RCC 7860 (cell line): Measurements from ENCODE around the gene DNAAF1.
"Not testable (repeated sequence)": the region's sequence is repeated elsewhere in the genome, so short reads cannot be mapped to it uniquely, and the experiment has no call there.

Experiments
- DNase-seq: peaks from one replicate; pipeline ENCODE4 v3.0.0-alpha.2; 2015; ENCODE audit warnings: low spot score
- FAIRE-seq: peaks from 2 replicates; lab custom pipeline; 2012; peaks lifted over from hg19 to GRCh38; lab: Jason Lieb, UNC

Gene DNAAF1

DNA sequence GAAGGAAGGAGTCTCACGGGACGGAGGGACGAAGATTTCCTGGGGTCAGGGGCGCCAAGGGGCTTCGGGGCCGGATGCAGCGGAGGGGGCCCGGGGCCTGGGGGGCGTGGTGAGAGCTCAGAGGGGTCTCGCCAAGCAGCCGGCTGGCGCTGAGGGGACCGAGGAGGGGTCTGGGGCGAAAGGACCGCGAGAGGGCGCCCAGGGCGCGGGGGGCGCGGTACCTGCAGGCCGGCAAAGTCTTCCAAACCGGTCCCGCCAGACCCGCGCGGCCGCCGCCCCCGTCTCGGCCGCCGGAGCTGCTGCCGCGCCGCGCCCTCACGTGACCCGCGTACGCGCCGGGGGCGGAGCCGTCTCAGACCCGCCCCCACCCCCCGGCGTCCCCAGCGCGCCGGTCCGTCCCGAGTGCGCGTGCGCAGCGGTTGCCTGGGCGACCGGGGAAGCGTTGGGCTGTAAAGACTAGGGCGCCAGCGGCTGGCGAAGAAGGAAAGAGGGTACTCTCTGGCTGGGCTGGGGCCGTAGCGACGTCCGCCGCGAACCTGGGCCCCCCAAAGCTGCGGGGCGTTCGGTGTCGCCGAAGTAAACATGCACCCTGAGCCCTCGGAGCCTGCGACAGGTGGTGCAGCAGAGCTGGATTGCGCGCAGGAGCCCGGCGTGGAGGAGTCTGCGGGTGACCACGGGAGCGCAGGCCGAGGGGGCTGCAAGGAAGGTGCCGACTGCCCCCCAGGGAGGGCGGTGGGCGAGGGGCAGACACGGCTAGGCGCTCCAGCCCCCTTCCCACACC, at the start of gene DNAAF1, which contains the start of gene HSDL1:
Gene DNAAF1 (plus strand): TSS at position 450 of the 781 bp plus-strand sequence. CDS start 133 bp downstream, at position 583.
Gene HSDL1 (minus strand): TSS at position 319 of the 781 bp plus-strand sequence. CDS start 13,856 bp downstream, outside the sequence.
- DNase-seq (peak; percentile 55), FAIRE-seq (no peak)

DNA sequence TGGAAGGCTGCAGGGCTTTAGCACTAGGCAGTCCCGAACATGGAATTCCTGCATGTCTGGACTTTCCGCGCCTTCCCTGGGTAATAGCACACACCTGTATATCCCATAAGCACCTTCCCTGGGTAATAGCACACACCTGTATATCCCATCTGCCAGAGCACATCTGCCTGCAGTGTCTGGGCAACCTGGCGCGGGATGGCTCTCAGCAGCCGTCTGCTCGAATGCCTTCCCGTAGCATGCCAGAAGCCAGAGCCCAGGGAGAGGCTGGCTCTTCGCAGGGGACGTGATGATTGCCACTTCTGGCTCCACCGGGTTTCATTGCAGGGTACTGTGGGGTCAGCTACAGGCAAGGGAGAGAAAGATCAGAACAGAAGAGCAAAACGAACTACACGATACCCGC, 49.6 kb upstream of the DNAAF1 start:
- FAIRE-seq = no peak

DNA sequence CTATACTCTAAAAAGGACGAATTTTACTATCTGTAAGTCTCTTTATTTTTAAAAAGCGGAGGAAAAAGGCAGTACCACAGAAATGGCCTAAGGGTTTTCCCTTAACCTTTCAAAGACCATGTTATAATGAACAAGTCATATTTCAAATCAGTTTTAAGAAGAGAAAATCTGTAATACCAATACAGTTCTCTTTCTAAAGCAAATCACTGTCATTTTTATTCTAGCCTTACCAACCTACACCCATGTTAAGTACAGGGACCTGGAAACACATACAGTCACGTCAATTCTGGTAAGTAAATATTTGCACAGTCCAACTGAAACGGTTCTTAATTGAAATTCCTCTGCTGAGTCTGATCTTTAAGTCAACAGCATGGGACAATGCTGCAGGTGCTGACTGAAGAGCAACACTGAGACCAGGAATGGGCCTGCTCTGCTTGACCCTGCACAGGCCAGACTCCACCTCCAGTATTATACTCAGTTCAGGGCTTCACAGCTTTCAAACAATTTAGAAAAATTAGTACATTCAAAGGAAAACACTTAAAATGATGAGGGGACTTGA, 48.6 kb upstream of the DNAAF1 start:
- FAIRE-seq (no peak), DNase-seq (no peak)

More for the DNA sequence above, 49.6 kb upstream of the DNAAF1 start:
- DNase-seq = no peak

DNA sequence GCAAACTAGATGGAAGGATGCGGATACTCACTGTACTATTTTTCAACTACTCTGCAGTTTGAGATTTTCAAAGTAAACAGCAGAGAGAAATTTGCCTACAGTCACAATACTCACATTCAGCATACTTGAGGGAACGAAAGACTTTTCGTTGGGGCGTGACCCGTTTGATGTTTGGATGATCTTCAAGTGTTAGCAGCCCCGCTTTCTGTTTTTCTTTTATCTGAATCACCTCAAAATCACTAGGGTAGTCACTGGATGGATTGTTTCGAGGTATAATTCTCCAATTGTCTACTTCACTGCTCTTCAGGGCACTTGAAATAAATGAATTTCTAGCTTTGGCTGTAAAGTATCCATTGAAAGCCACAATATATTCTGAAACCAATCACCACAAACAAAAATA, 46.2 kb upstream of the DNAAF1 start:
- FAIRE-seq = no peak
- no peak for DNase-seq

DNA sequence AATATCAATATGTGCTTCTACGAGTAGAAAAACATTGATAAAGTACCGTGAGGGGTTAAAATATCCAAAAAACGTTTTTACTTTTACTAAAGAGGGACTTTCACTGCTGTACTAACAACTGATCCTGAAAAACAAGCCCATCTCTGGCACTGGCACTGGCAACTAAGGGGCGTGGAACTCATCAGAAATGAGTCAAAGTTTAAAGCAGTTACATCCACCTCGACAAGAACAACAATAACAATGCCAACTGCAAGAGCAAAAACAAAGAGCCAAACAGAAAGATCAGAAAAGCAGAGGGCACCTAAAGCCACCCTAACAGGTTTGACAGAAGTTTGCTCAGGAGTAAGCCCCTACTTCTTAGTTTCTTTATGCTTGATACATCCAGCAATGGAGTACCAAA, 41.4 kb upstream of the DNAAF1 start:
- no peak for FAIRE-seq
- no peak for DNase-seq

DNA sequence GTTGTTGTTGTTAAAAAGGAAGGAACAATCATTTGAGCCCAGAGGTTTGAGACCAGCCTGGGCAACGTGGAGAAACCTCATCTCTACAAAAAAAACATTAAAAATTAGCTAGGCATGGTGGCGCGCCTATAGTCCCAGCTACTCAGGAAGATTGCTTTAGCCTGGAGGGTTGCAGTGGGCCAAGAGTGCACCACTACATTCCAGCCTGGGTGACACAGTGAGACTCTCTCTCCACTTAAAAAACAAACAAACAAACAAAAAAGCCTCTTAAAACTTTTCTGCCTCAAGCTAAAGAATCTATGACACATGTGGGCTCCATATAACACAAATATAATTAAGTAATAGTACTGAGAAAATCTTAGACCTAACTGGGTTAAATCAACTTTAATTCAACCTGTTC, 40.9 kb upstream of the DNAAF1 start:
- FAIRE-seq = no peak

DNA sequence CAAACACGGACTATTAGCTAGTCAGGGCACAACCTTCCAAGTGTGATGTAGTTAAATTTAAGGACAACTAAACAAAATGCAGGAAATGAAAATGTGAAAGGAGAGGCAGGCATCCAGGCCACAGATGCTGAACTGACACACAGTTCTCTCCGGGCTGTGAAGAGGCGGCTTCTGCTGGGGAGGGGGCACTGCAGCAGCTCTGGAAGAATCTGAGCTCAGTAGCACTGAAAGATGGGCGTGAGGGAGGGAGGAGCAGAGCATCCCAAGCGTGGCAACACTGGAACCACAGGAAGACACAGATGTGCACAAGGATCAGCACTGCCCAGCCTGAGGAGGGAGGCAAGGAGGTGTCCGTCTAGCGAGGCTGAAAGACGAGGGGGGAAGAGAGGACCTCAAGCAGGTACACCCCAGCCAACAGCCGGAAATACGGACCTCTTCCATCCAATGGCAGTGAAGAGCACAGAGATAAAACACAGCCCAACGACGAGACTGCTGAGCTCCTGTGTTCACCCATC, 39.8 kb upstream of the DNAAF1 start:
- no peak for DNase-seq
- no peak for FAIRE-seq

More for the DNA sequence above, 40.9 kb upstream of the DNAAF1 start:
- DNase-seq = no peak

DNA sequence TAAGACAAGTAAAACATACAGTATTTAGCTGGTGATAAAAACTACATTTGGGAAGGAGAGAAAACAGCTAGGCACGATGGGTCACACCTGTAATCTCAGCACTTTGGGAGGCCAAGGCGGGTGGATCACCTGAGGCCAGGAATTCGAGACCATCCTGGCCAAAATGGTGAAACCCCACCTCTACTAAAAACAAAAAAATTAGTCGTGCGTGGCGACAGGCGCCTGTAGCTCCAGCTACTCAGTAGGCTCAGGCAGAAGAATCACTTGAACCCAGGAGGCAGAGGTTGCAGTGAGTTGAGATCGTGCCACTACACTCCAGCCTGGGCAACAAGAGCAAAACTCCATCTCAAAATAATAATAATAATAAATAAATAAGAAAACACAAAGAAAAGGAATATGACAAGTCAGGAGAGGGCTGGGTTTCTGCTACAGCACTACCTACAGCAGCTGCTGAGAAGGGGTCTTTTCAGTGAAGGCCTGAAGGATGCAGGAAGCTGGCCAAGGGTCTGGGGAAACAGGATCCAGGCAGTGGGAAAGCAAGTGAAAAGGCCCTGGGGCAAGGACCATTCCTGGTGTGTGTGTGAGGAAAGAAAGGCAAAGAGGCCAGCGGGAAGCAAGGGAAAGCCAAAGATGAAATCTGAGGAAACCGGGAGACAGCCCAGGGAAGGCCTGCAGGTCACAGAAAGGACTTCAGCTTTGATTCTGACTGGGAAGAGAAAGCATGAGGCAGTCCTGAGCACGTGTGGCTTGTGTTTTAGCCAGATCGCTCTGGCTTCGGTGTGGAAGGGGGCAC, 39.0 kb upstream of the DNAAF1 start:
- FAIRE-seq = no peak
- no peak for DNase-seq

DNA sequence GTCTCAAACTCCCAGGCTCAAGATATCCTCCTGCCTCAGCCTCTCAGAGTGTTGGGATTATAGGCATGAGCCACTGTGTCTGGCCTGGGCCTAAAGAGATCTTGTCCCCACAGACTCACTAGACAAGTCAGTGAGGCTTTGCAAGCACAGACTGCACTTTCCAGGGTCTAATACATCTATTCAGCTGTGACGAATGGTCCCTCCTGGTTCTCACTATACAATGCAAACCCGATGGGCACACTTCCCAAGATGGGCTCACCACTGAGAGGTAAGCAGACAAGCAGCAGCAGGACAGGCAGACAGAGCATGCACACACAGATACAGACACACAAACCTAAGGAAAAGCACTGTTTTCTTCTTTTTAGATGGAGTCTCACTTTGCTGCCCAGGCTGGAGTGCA, 37.2 kb upstream of the DNAAF1 start:
- no peak for FAIRE-seq
- no peak for DNase-seq

DNA sequence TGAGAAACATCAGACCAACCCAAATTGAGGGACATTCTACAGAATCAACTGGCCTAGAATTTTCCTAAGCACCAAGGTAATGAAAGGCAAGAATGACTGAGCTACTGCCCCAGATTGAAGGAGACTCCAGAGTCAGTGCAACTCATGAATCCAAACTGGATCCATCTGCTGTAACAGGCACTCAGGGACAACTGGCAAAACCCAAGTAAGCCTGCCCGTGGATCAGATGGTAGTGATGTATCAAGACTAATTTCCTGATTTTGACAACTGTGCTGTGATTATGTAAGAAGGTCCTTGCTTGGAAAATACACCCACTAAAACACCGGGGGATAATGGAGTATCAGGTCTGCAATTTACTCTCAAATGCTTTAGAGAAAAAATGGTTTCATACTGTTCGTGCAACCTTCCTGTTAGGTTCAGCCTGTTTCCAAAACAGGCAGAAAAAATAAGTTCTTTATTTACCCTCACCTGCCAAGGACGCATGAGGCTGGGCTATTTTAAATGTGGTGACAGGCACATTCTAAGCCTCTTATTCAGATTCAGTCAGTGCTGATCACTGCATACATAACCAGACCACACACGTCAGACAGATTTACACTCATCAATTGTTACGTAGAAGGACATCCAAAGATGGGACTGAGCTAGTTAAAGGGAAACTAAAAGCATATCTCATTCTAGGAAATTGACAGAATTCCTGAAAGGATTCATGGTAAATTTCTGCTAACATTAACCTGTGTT, 35.3 kb upstream of the DNAAF1 start:
- no peak for FAIRE-seq
- no peak for DNase-seq

DNA sequence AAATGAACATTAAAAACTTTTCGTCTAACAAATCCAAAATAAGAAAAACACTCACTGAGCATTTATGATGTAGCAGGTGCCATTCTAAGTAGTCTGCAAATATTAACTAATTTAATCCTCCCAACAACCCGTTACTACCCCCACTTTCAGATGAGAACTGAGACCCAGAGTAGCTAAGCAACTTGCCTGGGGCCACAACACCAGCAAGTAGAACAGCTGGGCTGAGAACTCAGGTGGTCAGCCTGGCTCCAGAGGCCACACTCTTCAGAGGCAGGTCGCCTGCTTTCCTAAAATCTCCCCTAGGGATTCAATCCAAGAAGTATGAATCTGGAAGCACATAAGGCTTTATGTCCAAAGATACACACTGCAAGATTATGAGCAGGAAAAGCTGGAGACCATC, 34.6 kb upstream of the DNAAF1 start:
- FAIRE-seq (no peak), DNase-seq (no peak)

DNA sequence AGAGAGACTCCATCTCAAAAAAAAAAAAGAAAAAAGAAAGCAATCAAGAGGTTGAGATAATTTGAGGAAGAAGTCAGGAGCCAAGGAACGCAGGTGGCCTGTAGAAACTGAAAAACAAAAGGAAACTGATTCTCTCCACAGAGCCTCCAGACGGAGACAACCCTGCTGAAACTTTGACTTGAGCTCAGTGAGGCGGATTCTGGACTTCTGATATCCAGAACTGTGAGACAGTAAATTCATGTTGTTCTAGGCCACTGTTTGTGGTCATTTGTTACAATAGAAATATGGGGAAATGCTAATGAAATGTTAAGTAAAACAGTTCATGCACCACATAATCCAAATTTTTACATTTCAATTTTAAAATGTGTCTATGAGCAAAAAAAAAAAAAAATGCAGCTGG, 33.6 kb upstream of the DNAAF1 start:
- FAIRE-seq = no peak
- no peak for DNase-seq

DNA sequence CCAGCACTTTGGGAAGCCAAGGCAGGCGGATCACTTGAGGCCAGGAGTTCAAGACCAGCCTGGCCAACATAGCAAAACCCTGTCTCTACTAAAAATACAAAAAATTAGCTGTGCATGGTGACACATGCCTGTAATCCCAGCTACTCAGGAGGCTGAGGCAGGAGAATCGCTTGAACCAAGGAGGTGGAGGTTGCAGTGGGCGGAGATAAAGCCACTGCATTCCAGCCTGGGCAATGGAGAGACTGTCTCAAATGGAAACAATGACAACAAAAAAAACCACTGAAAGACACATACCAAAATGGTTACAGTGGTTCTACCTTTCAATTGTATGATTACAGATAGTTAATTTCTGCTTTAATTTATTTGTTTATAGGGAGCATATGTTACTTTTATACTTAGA, 33.2 kb upstream of the DNAAF1 start:
- DNase-seq, FAIRE-seq: not testable (repeated sequence)

DNA sequence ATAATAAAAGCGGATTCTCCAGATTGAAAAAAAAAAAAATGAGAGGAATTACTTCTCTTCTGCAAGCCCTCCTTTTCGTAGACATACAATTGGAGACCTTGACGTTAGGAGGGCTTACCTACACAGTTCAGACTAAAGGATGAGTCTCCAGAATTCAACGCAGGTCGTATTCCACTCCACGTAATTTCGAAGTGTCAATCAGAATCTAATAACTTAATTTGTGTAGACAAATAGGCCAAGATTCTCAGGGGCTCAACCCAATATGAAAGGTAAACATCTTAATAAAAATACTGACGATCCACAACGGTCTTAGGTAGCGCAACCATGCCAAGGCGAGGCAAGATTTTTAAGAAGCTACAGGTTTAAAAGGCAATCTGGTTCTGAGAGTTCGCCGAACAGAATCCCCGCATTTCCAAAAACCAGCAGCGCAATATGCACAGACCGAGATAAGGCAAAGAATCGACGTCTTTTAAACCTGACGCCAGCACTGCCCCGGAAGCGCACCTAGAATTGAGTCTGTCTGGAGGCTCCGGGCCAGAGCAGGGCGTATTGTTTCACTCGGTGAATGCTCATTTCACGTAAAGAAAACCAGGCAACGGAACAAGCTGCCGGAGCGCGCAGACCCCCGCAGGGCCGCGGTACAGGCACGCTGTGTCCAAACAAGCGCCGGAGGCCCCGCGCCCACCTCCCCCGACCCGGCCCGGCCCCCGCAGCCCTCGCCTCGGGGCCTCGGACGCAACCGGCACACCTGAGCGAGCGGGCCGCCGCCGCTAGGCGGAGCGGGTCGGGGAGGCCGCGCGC, 29.0 kb upstream of the DNAAF1 start:
- FAIRE-seq (no peak), DNase-seq (peak; percentile 20)

DNA sequence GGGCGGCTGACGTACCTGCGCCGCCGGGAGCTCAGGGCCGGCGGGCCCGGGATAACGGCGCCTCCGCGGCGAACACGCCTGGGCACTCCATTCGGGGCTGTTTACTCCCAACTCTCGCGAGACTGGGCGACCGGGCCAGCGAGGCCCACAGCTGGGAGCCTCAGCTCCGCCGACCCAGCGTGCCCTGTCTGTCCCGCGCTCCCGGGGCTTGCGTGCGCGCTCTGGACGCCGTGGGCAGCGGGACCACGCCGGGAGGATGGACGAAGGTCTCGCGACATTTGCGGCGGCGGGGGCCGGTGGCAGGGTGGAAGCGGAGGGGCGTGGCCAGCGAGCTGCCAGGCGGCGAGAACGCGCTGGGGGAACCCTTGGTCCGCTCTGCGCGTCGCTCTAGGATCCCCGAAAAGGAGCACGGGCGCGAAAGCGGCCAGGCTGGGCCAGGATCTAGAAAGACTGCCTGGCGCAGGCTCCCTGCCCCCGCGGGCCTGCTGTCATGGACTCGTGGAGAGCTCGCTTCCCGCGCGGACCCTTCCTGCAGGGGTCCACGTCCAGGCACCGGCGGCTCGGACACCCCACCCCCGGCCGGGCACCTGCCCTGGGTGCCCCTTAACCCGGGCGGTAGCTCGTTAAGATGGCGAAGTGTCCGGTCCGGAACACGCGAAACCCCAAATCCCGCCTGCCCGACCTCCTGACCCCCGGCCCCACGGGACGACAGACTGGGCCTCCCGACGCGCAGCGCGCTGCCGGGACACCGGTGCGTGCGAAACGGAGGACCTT, 28.2 kb upstream of the DNAAF1 start, which contains the start of gene MBTPS1:
Gene MBTPS1 (minus strand): TSS at position 223 of the 774 bp plus-strand sequence. CDS start 15,159 bp downstream, outside the sequence.
- peak; percentile 92 for DNase-seq
- no peak for FAIRE-seq

DNA sequence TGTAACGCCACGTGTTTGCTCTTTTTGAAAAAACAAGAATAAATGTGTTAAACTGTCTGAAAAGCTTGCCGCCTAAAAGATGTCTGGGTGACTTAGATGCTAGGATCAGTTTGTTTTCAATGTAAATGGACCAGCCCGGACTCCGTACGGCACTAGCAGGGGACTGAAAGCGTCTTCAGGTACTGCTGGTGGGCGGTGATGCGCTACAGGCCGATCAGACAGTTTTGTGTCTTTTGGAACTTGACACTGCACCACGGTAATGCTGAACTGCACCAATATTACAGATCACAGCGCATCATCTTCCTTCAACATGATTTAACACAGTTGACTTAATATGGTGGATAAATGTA, 27.6 kb upstream of the DNAAF1 start:
- DNase-seq (no peak), FAIRE-seq (no peak)

DNA sequence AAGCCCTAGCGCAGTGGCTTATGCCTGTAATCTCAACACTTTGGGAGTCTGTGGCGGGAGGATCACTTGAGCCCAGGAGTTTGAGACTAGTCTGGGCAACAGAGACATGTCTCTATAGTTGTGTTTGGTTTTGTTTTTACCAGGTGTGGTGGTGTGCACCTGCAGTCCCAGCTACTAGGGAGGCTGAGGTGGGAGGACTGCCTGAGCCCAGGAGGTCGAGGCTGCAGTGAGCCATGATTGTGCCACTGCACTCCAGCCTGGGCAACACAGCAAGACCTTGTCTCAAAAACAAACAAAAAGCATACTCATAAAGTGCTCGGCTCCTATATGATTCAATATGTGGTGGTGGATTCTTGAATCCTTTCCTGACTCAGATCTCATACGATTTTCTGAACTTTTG, 26.8 kb upstream of the DNAAF1 start:
- DNase-seq, FAIRE-seq: not testable (repeated sequence)

DNA sequence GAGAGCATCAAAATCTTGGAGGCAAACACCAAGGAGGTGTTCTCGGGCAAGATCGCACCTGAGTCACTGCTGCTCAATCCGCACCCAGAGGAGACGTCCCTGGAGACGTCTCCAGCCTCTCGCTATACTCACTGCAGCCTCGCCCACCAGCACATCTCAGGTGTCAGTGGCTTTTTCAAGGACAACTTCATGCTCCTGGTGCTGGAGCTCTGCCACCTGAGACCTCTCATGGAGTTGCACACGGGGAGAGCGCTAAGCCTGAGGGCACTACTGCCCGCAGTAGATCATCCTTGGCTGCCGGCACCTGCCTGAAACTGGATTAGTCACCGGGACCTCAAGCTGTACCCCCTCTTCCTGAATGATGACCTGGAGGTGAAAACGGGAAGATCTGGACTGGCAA, 25.7 kb upstream of the DNAAF1 start:
- FAIRE-seq = no peak

DNA sequence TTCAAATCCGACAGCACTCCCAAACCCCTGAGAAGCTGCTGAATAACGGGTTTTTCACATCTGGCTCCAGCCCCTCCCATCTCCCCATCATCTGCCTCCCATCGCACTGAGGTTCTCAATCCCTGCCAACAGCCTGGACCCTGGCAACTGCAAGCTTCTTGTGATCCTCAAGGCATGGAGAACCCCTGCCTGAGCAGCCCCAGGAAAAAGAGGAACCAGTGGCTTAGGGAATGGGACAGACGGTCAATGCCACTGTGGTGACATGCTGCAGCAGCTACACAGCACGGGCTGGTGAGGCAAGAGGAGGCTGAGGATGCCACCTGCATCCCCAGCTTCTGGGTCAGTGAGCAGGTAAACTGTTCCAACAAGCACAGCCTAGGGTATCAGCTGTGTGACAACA, 25.1 kb upstream of the DNAAF1 start:
- FAIRE-seq (no peak), DNase-seq (no peak)

More for the DNA sequence above, 25.7 kb upstream of the DNAAF1 start:
- DNase-seq = no peak
